Natural killer cell (primary cell): ENCODE results near the gene FAHD1. TPM values are rescaled to one million over a fixed set of nuclear protein-coding genes. Genes with fewer than 3 reads are reported as not detected.
"Not testable (repeated sequence)": the region's sequence is repeated elsewhere in the genome, so short reads cannot be mapped to it uniquely, and the experiment has no call there.

Experiments
- ATAC-seq, 3 donors: fragments of 150-1000 bp in 2 of 3; fragments of 200-7000 bp in 1 of 3; cut with Tn5 transposase; 1 replicate in 1 of 3; 2 replicates in 2 of 3; pipeline ENCODE4 v1.10.0; 2021; ENCODE audit warnings: mild to moderate bottlenecking in 2 of 3, moderate library complexity in 2 of 3
- DNase-seq, 2 donors: peaks; one replicate each; pipeline versions ENCODE4 v3.0.0 to v3.0.0-alpha.2; 2013 to 2021; ENCODE audit warnings: mixed read lengths in 1 of 2
- H3K27ac ChIP-seq: one replicate; pipeline ENCODE4 v1.5.1; 2013; ENCODE audit warnings: mild to moderate bottlenecking, low read length
- H3K27me3 ChIP-seq: one replicate; pipeline ENCODE4 v1.6.1; 2013; ENCODE audit warnings: low read length; ENCODE audit not compliant: control insufficient read depth, insufficient read depth
- H3K36me3 ChIP-seq: one replicate; pipeline ENCODE4 v1.6.1; 2013; ENCODE audit warnings: low read length; ENCODE audit not compliant: control insufficient read depth, insufficient read depth
- H3K4me1 ChIP-seq: one replicate; pipeline ENCODE4 v1.6.1; 2013; ENCODE audit warnings: low read length; ENCODE audit not compliant: control insufficient read depth, insufficient read depth
- H3K4me3 ChIP-seq: one replicate; pipeline ENCODE4 v1.5.1; 2013; ENCODE audit warnings: low read length
- H3K9me3 ChIP-seq: one replicate; pipeline ENCODE4 v1.6.1; 2013; ENCODE audit warnings: low read length; ENCODE audit not compliant: control insufficient read depth, insufficient read depth
- H3K27ac Mint-ChIP-seq, 2 donors: one replicate each; pipeline ENCODE4 v1.8.0; 2022; ENCODE audit warnings: mild to moderate bottlenecking in 2 of 2, mixed read lengths in 2 of 2, moderate library complexity in 1 of 2
- H3K27me3 Mint-ChIP-seq, 2 donors: one replicate each; pipeline ENCODE4 v1.8.0; 2022; ENCODE audit warnings: low read depth in 2 of 2, mixed read lengths in 2 of 2
- H3K36me3 Mint-ChIP-seq: one replicate; pipeline ENCODE4 v1.8.0; 2022; ENCODE audit warnings: mixed read lengths
- H3K4me1 Mint-ChIP-seq, 2 donors: one replicate each; pipeline ENCODE4 v1.8.0; 2022; ENCODE audit warnings: mixed read lengths in 2 of 2
- H3K4me3 Mint-ChIP-seq: one replicate; pipeline ENCODE4 v1.8.0; 2022; ENCODE audit warnings: mild to moderate bottlenecking, moderate library complexity, mixed read lengths
- H3K9me3 Mint-ChIP-seq, 2 donors: one replicate each; pipeline ENCODE4 v1.8.0; 2022; ENCODE audit warnings: mixed read lengths in 2 of 2
- WGBS: methylation state at CpG from one replicate; pipeline ENCODE4 v1.1.7; 2013; ENCODE audit warnings: missing lambda C conversion rate; ENCODE audit not compliant: insufficient coverage; 5-methylcytosine and 5-hydroxymethylcytosine counted together
- intact Hi-C: fragments of 100-400 bp; cut with micrococcal nuclease; formaldehyde crosslinking; loops from one replicate; pipeline ENCODE4 v1.14.2; 2022
- total RNA-seq, 4 donors: library from RNA; stranded (reverse); fragments of 120-200 nt in 1 of 4; gene quantifications; one replicate each; pipeline versions ENCODE4 v1.2.3 to v1.2.4, GENCODE V29; 2013 to 2022
- TF ChIP-seq, protein P1 (sequence below): fragments of 200-600 bp; IDR thresholded peaks from one replicate; pipeline ENCODE4 v1.8.0; 2022; ENCODE audit warnings: antibody characterized with exemption

FAHD1 gene
- total RNA-seq, 3 donors from 2014 or later (not counting 1 experiment from before 2014, with no cell fraction given): 5.3 to 10.6 (median 7.4) TPM

DNA sequence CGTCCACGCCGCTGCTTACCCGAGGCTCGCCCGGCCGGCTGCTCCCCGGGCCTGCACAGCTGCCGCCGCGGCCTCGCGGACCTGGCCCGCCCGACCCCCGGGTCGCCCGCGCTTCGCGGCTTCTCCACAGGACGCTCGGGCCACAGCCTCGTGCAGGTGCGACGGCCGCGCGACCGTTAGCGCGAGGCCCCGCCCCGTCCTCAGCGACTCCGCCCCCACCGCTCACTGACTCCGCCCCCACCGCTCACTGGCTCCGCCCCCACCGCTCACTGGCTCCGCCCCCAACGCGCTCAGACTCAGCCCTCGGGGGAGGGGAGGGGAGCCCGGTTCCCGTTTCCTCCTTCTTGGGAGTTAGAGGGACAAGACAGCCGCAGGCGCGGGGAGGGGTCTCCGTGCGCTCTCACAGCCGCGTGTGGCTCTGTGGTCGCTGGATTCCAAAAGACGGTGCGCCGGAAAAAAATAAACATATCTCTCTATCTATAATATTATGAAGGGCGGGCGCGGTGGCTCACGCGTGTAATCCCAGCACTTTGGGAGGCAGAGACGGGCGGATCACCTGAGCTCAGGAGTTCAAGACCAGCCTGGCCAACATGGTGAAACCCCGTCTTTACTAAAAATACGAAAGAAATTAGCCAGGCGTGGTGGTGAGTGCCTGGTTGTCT is 45.1 kb downstream of the FAHD1 start, which contains the start of gene MEIOB:
MEIOB (minus strand) TSS at position 191 of the 662 bp plus-strand sequence. CDS start 3,989 bp downstream, outside the sequence.
- H3K4me1 Mint-ChIP-seq: peaks cover 5 to 6% of the 10 kb centered on the region in 2 donors
- TF ChIP-seq, protein P1, sequence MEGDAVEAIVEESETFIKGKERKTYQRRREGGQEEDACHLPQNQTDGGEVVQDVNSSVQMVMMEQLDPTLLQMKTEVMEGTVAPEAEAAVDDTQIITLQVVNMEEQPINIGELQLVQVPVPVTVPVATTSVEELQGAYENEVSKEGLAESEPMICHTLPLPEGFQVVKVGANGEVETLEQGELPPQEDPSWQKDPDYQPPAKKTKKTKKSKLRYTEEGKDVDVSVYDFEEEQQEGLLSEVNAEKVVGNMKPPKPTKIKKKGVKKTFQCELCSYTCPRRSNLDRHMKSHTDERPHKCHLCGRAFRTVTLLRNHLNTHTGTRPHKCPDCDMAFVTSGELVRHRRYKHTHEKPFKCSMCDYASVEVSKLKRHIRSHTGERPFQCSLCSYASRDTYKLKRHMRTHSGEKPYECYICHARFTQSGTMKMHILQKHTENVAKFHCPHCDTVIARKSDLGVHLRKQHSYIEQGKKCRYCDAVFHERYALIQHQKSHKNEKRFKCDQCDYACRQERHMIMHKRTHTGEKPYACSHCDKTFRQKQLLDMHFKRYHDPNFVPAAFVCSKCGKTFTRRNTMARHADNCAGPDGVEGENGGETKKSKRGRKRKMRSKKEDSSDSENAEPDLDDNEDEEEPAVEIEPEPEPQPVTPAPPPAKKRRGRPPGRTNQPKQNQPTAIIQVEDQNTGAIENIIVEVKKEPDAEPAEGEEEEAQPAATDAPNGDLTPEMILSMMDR: no peak
- Histone ChIP-seq H3K36me3 (no peaks in the 10 kb centered on the region), H3K9me3 (no peaks in the 10 kb centered on the region), H3K4me3 (no peak within 1 kb of the TSS), H3K4me1 (peaks cover 2% of the 10 kb centered on the region), H3K27ac (no peak within 1 kb of the TSS), H3K27me3 (peaks cover 6% of the 10 kb centered on the region)
- DNase-seq (peak; percentile 24 to 56), ATAC-seq (peak; percentile 68 to 88 (median 86))
- intact Hi-C loops: no loop called here
- H3K4me3 Mint-ChIP-seq: peak within 1 kb of the TSS; percentile 68
- 16% methylated on average over 65 of the region's 68 CpGs for WGBS
- H3K36me3 Mint-ChIP-seq: no peaks in the 10 kb centered on the region
- no peaks in the 10 kb centered on the region for H3K9me3 Mint-ChIP-seq
- peaks cover 9 to 19% of the 10 kb centered on the region in 2 donors for H3K27me3 Mint-ChIP-seq
- H3K27ac Mint-ChIP-seq: no peak within 1 kb of the TSS

DNA sequence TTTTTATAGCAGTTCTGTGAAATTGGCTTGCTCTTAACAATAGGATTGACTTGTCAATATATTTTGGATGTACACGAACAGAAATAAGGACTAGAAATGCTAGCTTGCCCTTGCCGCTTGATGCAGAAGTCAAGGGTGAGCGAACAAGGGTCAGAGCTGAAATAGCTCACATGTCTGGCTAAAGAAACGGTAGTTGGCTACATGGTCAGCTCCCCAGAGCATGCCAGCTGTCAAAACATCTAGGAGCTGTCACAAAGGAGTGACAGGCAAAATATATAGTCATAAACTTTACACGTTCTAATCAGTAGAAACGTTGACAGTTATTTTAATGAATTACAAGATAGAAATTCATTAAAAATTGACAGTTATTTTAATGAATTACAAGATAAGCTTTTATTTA is 47.8 kb downstream of the FAHD1 start:
- Histone ChIP-seq H3K27me3 (peaks cover 6% of the 10 kb centered on the region), H3K4me1 (peaks cover 2% of the 10 kb centered on the region), H3K27ac (no peak overlapping the region), H3K9me3 (no peaks in the 10 kb centered on the region), H3K4me3 (no peak overlapping the region), H3K36me3 (no peaks in the 10 kb centered on the region)
- TF ChIP-seq, protein P1: no peak
- Mint-ChIP-seq H3K36me3 (no peaks in the 10 kb centered on the region), H3K27me3 (peaks cover 15 to 26% of the 10 kb centered on the region in 2 donors), H3K27ac (no peak overlapping the region), H3K4me3 (no peak overlapping the region), H3K4me1 (peaks cover 5 to 6% of the 10 kb centered on the region in 2 donors), H3K9me3 (no peaks in the 10 kb centered on the region)
- DNase-seq (no peak), ATAC-seq (no peak)
- 73% methylated on average over 4 of the region's 6 CpGs for WGBS
- intact Hi-C loops: no loop called here

DNA sequence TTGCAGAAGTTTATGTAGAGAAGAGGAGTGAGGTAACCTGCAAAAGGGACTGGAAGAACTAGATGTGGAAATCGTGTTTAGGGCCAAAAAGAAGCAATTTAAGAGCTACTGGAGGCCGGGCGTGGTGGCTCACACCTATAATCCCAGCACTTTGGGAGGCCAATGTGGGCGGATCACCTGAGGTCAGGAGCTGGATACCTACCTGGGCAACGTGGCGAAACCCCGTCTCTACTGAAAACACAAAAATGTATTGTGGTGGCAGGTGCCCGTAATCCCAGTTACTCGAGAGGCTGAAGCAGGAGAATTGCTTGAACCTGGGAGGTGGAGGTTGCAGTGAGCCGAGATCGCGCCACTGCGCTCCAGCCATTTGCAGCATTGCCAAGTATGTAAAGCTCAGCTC is 49.1 kb downstream of the FAHD1 start:
- H3K4me3 Mint-ChIP-seq, H3K36me3 ChIP-seq, H3K9me3 ChIP-seq, H3K27me3 ChIP-seq, H3K27ac ChIP-seq, ATAC-seq, H3K9me3 Mint-ChIP-seq, H3K4me1 Mint-ChIP-seq, H3K36me3 Mint-ChIP-seq, DNase-seq, H3K4me3 ChIP-seq, intact Hi-C loops, H3K27ac Mint-ChIP-seq, H3K4me1 ChIP-seq: not testable (repeated sequence)
- WGBS: 84% methylated on average over 13 of the region's 13 CpGs
- peaks cover 15 to 24% of the 10 kb centered on the region in 2 donors for H3K27me3 Mint-ChIP-seq

DNA sequence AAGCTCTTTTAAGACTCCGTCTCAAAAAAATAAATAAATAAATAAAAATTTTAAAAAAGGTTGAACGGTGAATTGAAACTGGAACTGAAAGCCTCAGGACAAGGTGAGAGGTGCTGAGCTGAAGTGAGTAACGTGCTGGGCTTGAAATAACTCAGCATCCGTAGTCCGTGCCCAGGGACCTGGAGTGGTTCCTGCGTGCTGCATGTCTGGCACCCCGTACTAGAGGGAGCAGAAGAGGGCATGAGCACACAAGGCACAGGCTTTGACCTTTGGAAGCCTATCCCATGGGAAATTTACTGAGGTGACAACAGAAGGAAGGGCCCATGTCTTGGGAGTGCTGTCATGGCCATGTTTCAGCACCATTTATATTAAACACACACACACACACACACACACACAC is 49.5 kb downstream of the FAHD1 start:
- ATAC-seq (no peak), DNase-seq (no peak)
- no peak overlapping the region for H3K4me3 Mint-ChIP-seq

More for the DNA sequence above, 49.5 kb downstream of the FAHD1 start:
- Histone ChIP-seq H3K4me1 (peaks cover 2% of the 10 kb centered on the region), H3K4me3 (no peak overlapping the region), H3K36me3 (no peaks in the 10 kb centered on the region), H3K27ac (no peak overlapping the region), H3K9me3 (no peaks in the 10 kb centered on the region), H3K27me3 (peaks cover 6% of the 10 kb centered on the region)
- H3K27me3 Mint-ChIP-seq: peaks cover 15 to 24% of the 10 kb centered on the region in 2 donors
- H3K4me1 Mint-ChIP-seq: peaks cover 5 to 6% of the 10 kb centered on the region in 2 donors
- intact Hi-C loops: no loop called here
- 69% methylated on average over 6 of the region's 7 CpGs for WGBS
- TF ChIP-seq, protein P1: no peak
- no peak overlapping the region for H3K27ac Mint-ChIP-seq
- H3K9me3 Mint-ChIP-seq: no peaks in the 10 kb centered on the region
- no peaks in the 10 kb centered on the region for H3K36me3 Mint-ChIP-seq
